Endothelial cell of umbilical vein (primary cell): ENCODE measurements around the gene KLK1. TPM values are rescaled to one million over a fixed set of nuclear protein-coding genes. Genes with fewer than 3 reads are reported as not detected.

Source experiments
- BruUV-seq: library from RNA; stranded (reverse); fragments of 400-500 nt; replicated peaks from 2 replicates; lab custom pipeline; 2021; lab: Mats Ljungman, UMichigan
- CTCF ChIA-PET: fragments of 300-600, 350-600 bp; sonication (Branson Sonifier 250); formaldehyde crosslinking; loops from one replicate; lab custom pipeline; 2021; ENCODE audit warnings: antibody characterized with exemption, inconsistent platforms; lab: Charles Lee
- POLR2A ChIA-PET: fragments of 300-600, 350-600 bp; sonication (Branson Sonifier 250); formaldehyde crosslinking; loops from one replicate; lab custom pipeline; 2021; ENCODE audit warnings: antibody characterized with exemption, inconsistent platforms; lab: Charles Lee
- DNase-seq: peaks from one replicate; pipeline ENCODE4 v3.0.0-alpha.2; 2011; ENCODE audit warnings: low read depth, low spot score
- FAIRE-seq: peaks from 2 replicates; lab custom pipeline; 2011; peaks lifted over from hg19 to GRCh38; lab: Jason Lieb, UNC
- H2AFZ ChIP-seq: 2 replicates; pipeline ENCODE4 v1.6.0; 2012; ENCODE audit warnings: low read depth, low read length, control low read depth, inconsistent platforms
- H3K27ac ChIP-seq: 2 replicates; pipeline ENCODE4 v1.5.1; 2011; ENCODE audit warnings: low read depth, mild to moderate bottlenecking, control low read depth, low read length, moderate library complexity; ENCODE audit not compliant: insufficient read depth
- H3K27me3 ChIP-seq, 2 experiments: 2 replicates each; pipeline versions ENCODE4 v1.6.0 to v1.6.1; 2011; ENCODE audit warnings: low read length in 2 of 2, mixed read lengths in 1 of 2; ENCODE audit not compliant: control insufficient read depth in 2 of 2, insufficient read depth in 2 of 2
- H3K36me3 ChIP-seq, 2 experiments: 2 replicates in 1 of 2; 3 replicates in 1 of 2; pipeline ENCODE4 v1.5.1; 2011; ENCODE audit warnings: low read length in 2 of 2, mild to moderate bottlenecking in 1 of 2, moderate library complexity in 1 of 2; ENCODE audit not compliant: control insufficient read depth in 2 of 2, insufficient read depth in 2 of 2; ENCODE audit errors: extremely low read depth in 1 of 2
- H3K4me1 ChIP-seq: 3 replicates; pipeline ENCODE4 v1.5.1; 2011; ENCODE audit warnings: mild to moderate bottlenecking, low read length; ENCODE audit not compliant: control insufficient read depth, insufficient read depth; ENCODE audit errors: extremely low read depth
- H3K4me2 ChIP-seq: 2 replicates; pipeline ENCODE4 v1.6.1; 2011; ENCODE audit warnings: low read length, control low read depth, mixed read lengths; ENCODE audit not compliant: insufficient read depth
- H3K4me3 ChIP-seq, 3 experiments: fragments of 200-600 bp in 1 of 3; sonication (generic), shearing (Covaris generic) in 1 of 3; replicated peaks in 1 of 3; 2 replicates each; pipeline ENCODE4 v1.5.1; 2011 to 2016; ENCODE audit warnings: control low read depth in 3 of 3, low read length in 3 of 3, mild to moderate bottlenecking in 2 of 3, inconsistent platforms in 1 of 3, low read depth in 1 of 3, moderate library complexity in 1 of 3; ENCODE audit not compliant: insufficient read depth in 1 of 3
- H3K79me2 ChIP-seq: 2 replicates; pipeline ENCODE4 v1.6.0; 2012; ENCODE audit warnings: low read length, inconsistent platforms; ENCODE audit not compliant: control insufficient read depth, insufficient read depth
- H3K9ac ChIP-seq: replicated peaks from 2 replicates; pipeline ENCODE3; 2011; ENCODE audit warnings: low read length, control low read depth; ENCODE audit not compliant: insufficient read depth; ENCODE audit errors: extremely low read depth
- H3K9me1 ChIP-seq: replicated peaks from 3 replicates; pipeline ENCODE4 v1.6.0; 2011; ENCODE audit warnings: mild to moderate bottlenecking, low read length; ENCODE audit not compliant: control insufficient read depth, insufficient read depth; ENCODE audit errors: extremely low read depth
- H3K9me3 ChIP-seq: replicated peaks from 2 replicates; pipeline ENCODE4 v1.5.1; 2012; ENCODE audit warnings: low read length, inconsistent platforms; ENCODE audit not compliant: control insufficient read depth, insufficient read depth
- H4K20me1 ChIP-seq: replicated peaks from 2 replicates; pipeline ENCODE3; 2011; ENCODE audit warnings: mild to moderate bottlenecking, low read length; ENCODE audit not compliant: control insufficient read depth, insufficient read depth; ENCODE audit errors: extremely low read depth
- EZH2 ChIP-seq: IDR thresholded peaks from 2 replicates; pipeline ENCODE4 v1.6.1; 2012; ENCODE audit warnings: borderline replicate concordance, low read depth, mild to moderate bottlenecking, moderate library complexity, low read length, inconsistent platforms; ENCODE audit not compliant: severe bottlenecking
- FOS ChIP-seq: IDR thresholded peaks from 2 replicates; pipeline ENCODE4 v1.6.1; 2011; ENCODE audit warnings: mild to moderate bottlenecking, low read length, moderate library complexity, borderline replicate concordance; ENCODE audit not compliant: insufficient read depth
- GATA2 ChIP-seq: IDR thresholded peaks from 2 replicates; pipeline ENCODE4 v1.7.0; 2011; ENCODE audit warnings: low read depth, mild to moderate bottlenecking, moderate library complexity, mixed read lengths, low read length; ENCODE audit not compliant: insufficient read length, insufficient read depth
- JUN ChIP-seq: IDR thresholded peaks from 2 replicates; pipeline ENCODE4 v1.6.1; 2011; ENCODE audit warnings: borderline replicate concordance, low read depth; ENCODE audit not compliant: insufficient read length, insufficient read depth
- MAX ChIP-seq: IDR thresholded peaks from 2 replicates; pipeline ENCODE4 v1.6.1; 2011; ENCODE audit not compliant: insufficient read depth, insufficient read length
- MYC ChIP-seq: IDR thresholded peaks from one replicate; pipeline ENCODE4 v1.6.1; 2011; ENCODE audit warnings: mild to moderate bottlenecking, low read depth, low read length
- POLR2A ChIP-seq: IDR thresholded peaks from 2 replicates; pipeline ENCODE4 v1.6.1; 2012; ENCODE audit warnings: low read depth, mild to moderate bottlenecking, control low read depth, low read length
- POLR2AphosphoS5 ChIP-seq: IDR thresholded peaks from 2 replicates; pipeline ENCODE4 v1.6.1; 2012; ENCODE audit warnings: low read depth, mild to moderate bottlenecking, control low read depth, low read length, moderate library complexity; ENCODE audit not compliant: insufficient read depth
- dilution Hi-C: fragments of 300-500 bp; cut with MboI; formaldehyde crosslinking; loops from one replicate; pipeline ENCODE4 v1.15.0; 2019; ENCODE audit warnings: low sequenced_read_pairs; ENCODE audit not compliant: extremely low pct_ligation_motif_present
- intact Hi-C: fragments of 100-400 bp; cut with micrococcal nuclease; formaldehyde crosslinking; loops from one replicate; pipeline ENCODE4 v1.10.0; 2022
- polyA plus RNA-seq, 4 experiments: library from polyadenylated mRNA; depleted of rRNA in 3 of 4; stranded (reverse) in 3 of 4; unstranded in 1 of 4; fragments of >200 nt; gene quantifications; 2 replicates each; pipeline versions ENCODE4 v1.2.1 to v1.2.3, GENCODE V29; 2011 to 2012; ENCODE audit warnings: missing spikeins in 1 of 4
- total RNA-seq: library from RNA; stranded (reverse); gene quantifications from 2 replicates; pipeline ENCODE4 v1.2.3, GENCODE V29; 2021

Gene KLK1
- total and polyA plus RNA-seq, 2 donors (not counting 3 experiments of a cell fraction or from before 2014, with no cell fraction given): 0.08 TPM; not detected in 1

- H3K36me3 ChIP-seq: no peaks in the 10 kb centered on the region
- no peak overlapping the region for H3K4me3 ChIP-seq
- TF ChIP-seq MYC (no peak), POLR2A (no peak), FOS (no peak), JUN (no peak), EZH2 (no peak), MAX (no peak), POLR2AphosphoS5 (no peak), GATA2 (no peak)
- CTCF ChIA-PET: no interaction called here
- no peak overlapping the region for H3K27ac ChIP-seq
- H3K4me2 ChIP-seq: no peak overlapping the region
- H3K27me3 ChIP-seq: no peaks in the 10 kb centered on the region
- H3K9me3 ChIP-seq: no peaks in the 10 kb centered on the region
- no peak overlapping the region for H2AFZ ChIP-seq
- H3K9me1 ChIP-seq: no peaks in the 10 kb centered on the region
- FAIRE-seq: no peak
- no peak for DNase-seq
- no peaks in the 10 kb centered on the region for H3K79me2 ChIP-seq
- dilution Hi-C loops (no loop called here), intact Hi-C loops (no loop called here)
- no peaks in the 10 kb centered on the region for H4K20me1 ChIP-seq
- no peak overlapping the region for H3K9ac ChIP-seq
- POLR2A ChIA-PET: no interaction called here
- no peaks in the 10 kb centered on the region for H3K4me1 ChIP-seq
- BruUV-seq: no TSS peak
These were observed 3.1 kb upstream of the KLK1 start for GRCh38 chr19:50826492-50827240.
